ENCODE data around the gene IP6K1. TPM values are rescaled to one million over a fixed set of nuclear protein-coding genes. Genes with fewer than 3 reads are reported as not detected.
"Not testable (repeated sequence)": the region's sequence is repeated elsewhere in the genome, so short reads cannot be mapped to it uniquely, and the experiment has no call there.

IP6K1 gene
- total RNA-seq, 4 donors from 2014 or later: 42.4 to 74.0 (median 43.8) TPM

GRCh38 chr3:49754536-49754935 is 31.8 kb downstream of the IP6K1 start:
- no peaks in the 10 kb centered on the region for H3K27me3 ChIP-seq
- H3K4me1 ChIP-seq: peaks cover 4 to 8% of the 10 kb centered on the region in 2 donors
- H3K27ac ChIP-seq: no peak overlapping the region
- H3K4me3 ChIP-seq (replicated peaks in 1 of 3): no peak overlapping the region
- H3K36me3 ChIP-seq: no peaks in the 10 kb centered on the region
- DNase-seq: no peak
- intact Hi-C loops (cut with DNase I): no loop called here
- WGBS, 2 donors: 97 to 100% methylated on average over 1 of the region's 1 CpG
- H3K9me3 ChIP-seq: no peaks in the 10 kb centered on the region
- TF ChIP-seq, protein P1, sequence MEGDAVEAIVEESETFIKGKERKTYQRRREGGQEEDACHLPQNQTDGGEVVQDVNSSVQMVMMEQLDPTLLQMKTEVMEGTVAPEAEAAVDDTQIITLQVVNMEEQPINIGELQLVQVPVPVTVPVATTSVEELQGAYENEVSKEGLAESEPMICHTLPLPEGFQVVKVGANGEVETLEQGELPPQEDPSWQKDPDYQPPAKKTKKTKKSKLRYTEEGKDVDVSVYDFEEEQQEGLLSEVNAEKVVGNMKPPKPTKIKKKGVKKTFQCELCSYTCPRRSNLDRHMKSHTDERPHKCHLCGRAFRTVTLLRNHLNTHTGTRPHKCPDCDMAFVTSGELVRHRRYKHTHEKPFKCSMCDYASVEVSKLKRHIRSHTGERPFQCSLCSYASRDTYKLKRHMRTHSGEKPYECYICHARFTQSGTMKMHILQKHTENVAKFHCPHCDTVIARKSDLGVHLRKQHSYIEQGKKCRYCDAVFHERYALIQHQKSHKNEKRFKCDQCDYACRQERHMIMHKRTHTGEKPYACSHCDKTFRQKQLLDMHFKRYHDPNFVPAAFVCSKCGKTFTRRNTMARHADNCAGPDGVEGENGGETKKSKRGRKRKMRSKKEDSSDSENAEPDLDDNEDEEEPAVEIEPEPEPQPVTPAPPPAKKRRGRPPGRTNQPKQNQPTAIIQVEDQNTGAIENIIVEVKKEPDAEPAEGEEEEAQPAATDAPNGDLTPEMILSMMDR (IDR thresholded peaks at IDR 0.05): no peak
- TF ChIP-seq POLR2A (IDR thresholded peaks at IDR 0.05): no peak

DNA sequence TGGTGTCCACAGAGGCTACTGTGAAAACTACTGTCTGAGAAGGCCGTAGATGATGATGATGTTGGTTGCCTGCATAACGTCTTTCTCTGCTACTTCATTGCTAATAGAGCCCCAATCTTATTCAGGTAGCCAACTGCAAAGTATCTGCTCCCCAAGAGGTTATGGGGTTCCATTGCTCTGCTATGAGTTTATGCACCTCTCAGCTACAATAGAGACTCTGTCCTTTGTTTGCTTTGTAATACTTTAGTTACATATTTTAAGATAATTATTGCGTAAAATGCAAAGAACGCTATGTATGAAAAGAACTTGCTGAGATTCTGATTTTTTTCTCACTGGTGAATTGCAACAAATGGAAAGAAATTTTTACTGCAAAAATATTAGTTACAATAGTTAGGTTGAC is 34.8 kb downstream of the IP6K1 start:
- no peaks in the 10 kb centered on the region for H3K27me3 ChIP-seq
- H3K36me3 ChIP-seq: no peaks in the 10 kb centered on the region
- peaks cover 4 to 8% of the 10 kb centered on the region in 2 donors for H3K4me1 ChIP-seq
- intact Hi-C loops (cut with DNase I): no loop called here
- WGBS, 2 donors: 93 to 98% methylated on average over 4 of the region's 4 CpGs
- no peaks in the 10 kb centered on the region for H3K9me3 ChIP-seq
- H3K27ac ChIP-seq: no peak overlapping the region
- no peak overlapping the region for H3K4me3 ChIP-seq (replicated peaks in 1 of 3)
- TF ChIP-seq POLR2A (IDR thresholded peaks at IDR 0.05): no peak
- TF ChIP-seq, protein P1 (IDR thresholded peaks at IDR 0.05): no peak
- no peak for DNase-seq

- Histone ChIP-seq H3K27me3 (no peaks in the 10 kb centered on the region), H3K27ac (no peak overlapping the region), H3K36me3 (no peaks in the 10 kb centered on the region), H3K9me3 (no peaks in the 10 kb centered on the region), H3K4me3 (replicated peaks in 1 of 3) (no peak overlapping the region), H3K4me1 (peaks cover 1 to 8% of the 10 kb centered on the region in 2 donors)
- DNase-seq: no peak
- WGBS, 2 donors: 95% methylated on average over 4 of the region's 4 CpGs
- no peak for TF ChIP-seq POLR2A (IDR thresholded peaks at IDR 0.05)
- TF ChIP-seq, protein P1 (IDR thresholded peaks at IDR 0.05): no peak
- intact Hi-C loops (cut with DNase I): no loop called here
Measured at GRCh38 chr3:49750056-49750455, 36.3 kb downstream of the IP6K1 start.

DNA sequence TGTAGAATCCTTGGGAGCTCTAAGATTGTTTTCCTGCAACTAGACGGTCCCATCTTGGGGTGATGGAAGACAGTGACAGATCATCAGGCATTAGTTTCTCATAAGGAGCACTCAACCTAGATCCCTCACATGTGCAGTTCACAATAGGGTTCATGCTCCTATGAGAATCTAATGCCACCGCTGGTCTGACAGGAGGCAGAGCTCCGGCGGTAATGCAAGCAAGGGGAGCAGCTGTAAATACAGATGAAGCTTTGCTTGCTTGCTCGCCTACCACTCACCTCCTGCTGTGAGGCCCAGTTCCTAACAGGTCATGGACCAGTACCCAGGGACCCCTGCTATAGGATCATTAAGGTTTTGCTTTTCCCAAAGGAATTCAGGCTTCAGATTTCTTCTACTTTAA is 37.5 kb downstream of the IP6K1 start:
- intact Hi-C loops (cut with DNase I); H3K27ac ChIP-seq; H3K4me3 ChIP-seq (replicated peaks in 1 of 3); DNase-seq; H3K27me3 ChIP-seq; H3K4me1 ChIP-seq; H3K9me3 ChIP-seq; H3K36me3 ChIP-seq: not testable (repeated sequence)
- WGBS, 2 donors: 64 to 80% methylated on average over 5 of the region's 5 CpGs

DNA sequence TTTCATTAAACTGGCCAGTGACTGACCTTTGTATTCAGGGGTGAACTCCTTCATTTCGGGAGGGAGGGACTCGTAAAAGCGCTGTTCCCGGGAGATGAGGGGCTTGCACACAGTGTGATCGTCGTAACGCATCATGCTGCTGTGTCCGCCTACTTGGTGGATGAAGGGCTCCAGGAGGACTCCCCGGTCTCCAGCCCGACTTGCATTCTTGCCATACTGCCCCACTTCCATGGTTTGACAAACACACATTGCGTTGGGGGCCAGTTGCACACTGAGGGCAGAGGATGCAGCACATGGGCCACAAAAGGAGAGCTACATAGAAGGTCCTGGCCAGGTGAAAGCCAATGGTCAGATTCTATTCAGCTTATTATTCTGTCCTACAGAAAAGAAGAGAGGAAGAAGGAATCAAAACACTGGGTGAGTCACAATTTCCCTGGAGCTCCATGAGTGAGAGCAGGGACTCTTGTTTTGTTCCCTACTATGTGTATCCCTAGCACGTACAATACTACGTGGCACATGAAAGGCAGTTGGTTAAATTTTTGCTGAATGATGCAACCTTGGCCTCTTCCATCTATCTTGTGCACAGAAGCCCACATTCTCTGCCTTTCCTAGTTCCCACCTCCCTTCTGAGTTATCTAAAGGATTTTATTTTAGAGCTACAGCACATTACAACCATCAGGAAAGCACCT is 38.4 kb downstream of the IP6K1 start:
- 93% methylated on average over 13 of the region's 13 CpGs for WGBS, 2 donors
- Histone ChIP-seq H3K4me3 (replicated peaks in 1 of 3) (no peak overlapping the region), H3K27ac (no peak overlapping the region), H3K4me1 (no peaks in the 10 kb centered on the region), H3K36me3 (no peaks in the 10 kb centered on the region), H3K27me3 (no peaks in the 10 kb centered on the region), H3K9me3 (no peaks in the 10 kb centered on the region)
- intact Hi-C loops (cut with DNase I): no loop called here
- DNase-seq: no peak
- TF ChIP-seq, protein P1 (IDR thresholded peaks at IDR 0.05): no peak
- no peak for TF ChIP-seq POLR2A (IDR thresholded peaks at IDR 0.05)
